IMR-90 (cell line): ENCODE data around the gene DSCAM. TPM values are rescaled to one million over a fixed set of nuclear protein-coding genes. Genes with fewer than 3 reads are reported as not detected.

Experiments
- ATAC-seq: fragments of 200-7000 bp; cut with Tn5 transposase; 2 replicates; pipeline ENCODE4 v1.9.1; 2020; ENCODE audit warnings: low read depth, mild to moderate bottlenecking, moderate library complexity
- BruUV-seq: library from RNA; stranded (reverse); fragments of 400-500 nt; replicated peaks from 2 replicates; lab custom pipeline; 2021; lab: Mats Ljungman, UMichigan
- CTCF ChIA-PET: fragments of 300-600 bp; formaldehyde crosslinking; extraction: SDS; loops from one replicate; lab custom pipeline; 2021; ENCODE audit warnings: antibody characterized with exemption; lab: Yijun Ruan, JAX
- POLR2A ChIA-PET: fragments of 300-600 bp; sonication (Branson Sonifier 250); formaldehyde crosslinking; loops from one replicate; lab custom pipeline; 2022; ENCODE audit warnings: antibody characterized with exemption; ENCODE audit not compliant: unreplicated experiment; lab: Charles Lee
- DNase-seq: peaks from one replicate; pipeline ENCODE4 v3.0.0; 2013
- H2AFZ ChIP-seq: replicated peaks from 2 replicates; pipeline ENCODE3; 2013; ENCODE audit warnings: low read length, mild to moderate bottlenecking; ENCODE audit not compliant: poor library complexity
- H2AK5ac ChIP-seq: 2 replicates; pipeline ENCODE4 v1.6.1; 2013; ENCODE audit warnings: low read depth, low read length, inconsistent platforms
- H2AK9ac ChIP-seq: replicated peaks from 2 replicates; pipeline ENCODE3; 2013; ENCODE audit warnings: mild to moderate bottlenecking, low read depth, low read length, moderate library complexity; ENCODE audit not compliant: poor library complexity
- H2BK120ac ChIP-seq: 2 replicates; pipeline ENCODE4 v1.6.1; 2013; ENCODE audit warnings: low read depth, low read length, inconsistent platforms
- H2BK15ac ChIP-seq: 3 replicates; pipeline ENCODE4 v1.6.1; 2013; ENCODE audit warnings: low read depth, low read length, inconsistent platforms
- H2BK20ac ChIP-seq: 2 replicates; pipeline ENCODE4 v1.6.1; 2013; ENCODE audit warnings: low read depth, mild to moderate bottlenecking, inconsistent platforms, low read length, moderate library complexity
- H2BK5ac ChIP-seq: 2 replicates; pipeline ENCODE4 v1.6.1; 2013; ENCODE audit warnings: mild to moderate bottlenecking, low read depth, low read length, inconsistent platforms; ENCODE audit not compliant: poor library complexity, severe bottlenecking
- H3K14ac ChIP-seq: replicated peaks from 2 replicates; pipeline ENCODE4 v1.6.1; 2013; ENCODE audit warnings: low read depth, low read length, inconsistent platforms
- H3K18ac ChIP-seq: 2 replicates; pipeline ENCODE4 v1.6.1; 2013; ENCODE audit warnings: low read depth, low read length, control low read depth
- H3K23ac ChIP-seq: 2 replicates; pipeline ENCODE4 v1.6.1; 2013; ENCODE audit warnings: low read depth, low read length, inconsistent platforms
- H3K27ac ChIP-seq: 2 replicates; pipeline ENCODE4 v1.5.1; 2013; ENCODE audit warnings: mild to moderate bottlenecking, control low read depth, low read length; ENCODE audit not compliant: insufficient read depth
- H3K27me3 ChIP-seq: 2 replicates; pipeline ENCODE4 v1.6.1; 2013; ENCODE audit warnings: low read length; ENCODE audit not compliant: control insufficient read depth, insufficient read depth
- H3K36me3 ChIP-seq: 2 replicates; pipeline ENCODE4 v1.6.1; 2013; ENCODE audit warnings: low read length, mixed read lengths; ENCODE audit not compliant: control insufficient read depth, insufficient read depth
- H3K4ac ChIP-seq: 2 replicates; pipeline ENCODE4 v1.6.1; 2013; ENCODE audit warnings: low read depth, low read length, inconsistent platforms
- H3K4me1 ChIP-seq: 2 replicates; pipeline ENCODE4 v1.6.1; 2013; ENCODE audit warnings: low read length, mixed read lengths; ENCODE audit not compliant: control insufficient read depth, insufficient read depth
- H3K4me2 ChIP-seq: 2 replicates; pipeline ENCODE4 v1.6.1; 2013; ENCODE audit warnings: low read depth, mild to moderate bottlenecking, control low read depth, low read length, moderate library complexity
- H3K4me3 ChIP-seq: 2 replicates; pipeline ENCODE4 v1.5.1; 2013; ENCODE audit warnings: low read depth, mild to moderate bottlenecking, control low read depth, low read length, moderate library complexity; ENCODE audit not compliant: insufficient read depth
- H3K56ac ChIP-seq: 2 replicates; pipeline ENCODE4 v1.6.1; 2013; ENCODE audit warnings: low read length, inconsistent platforms; ENCODE audit not compliant: insufficient read depth; ENCODE audit errors: extremely low read depth
- H3K79me1 ChIP-seq, 2 experiments: 2 replicates each; pipeline ENCODE4 v1.6.1; 2013; ENCODE audit warnings: low read length in 2 of 2, inconsistent platforms in 1 of 2, low read depth in 1 of 2
- H3K9ac ChIP-seq: 2 replicates; pipeline ENCODE4 v1.6.1; 2013; ENCODE audit warnings: low read depth, low read length, control low read depth
- H3K9me1 ChIP-seq: 2 replicates; pipeline ENCODE4 v1.6.1; 2013; ENCODE audit warnings: low read length, inconsistent platforms; ENCODE audit not compliant: insufficient read depth
- H3K9me3 ChIP-seq: 2 replicates; pipeline ENCODE4 v1.6.1; 2013; ENCODE audit warnings: low read length; ENCODE audit not compliant: control insufficient read depth, insufficient read depth
- H4K20me1 ChIP-seq: 2 replicates; pipeline ENCODE4 v1.6.1; 2013; ENCODE audit warnings: low read length, inconsistent platforms; ENCODE audit not compliant: insufficient read depth
- H4K5ac ChIP-seq: 2 replicates; pipeline ENCODE4 v1.6.1; 2013; ENCODE audit warnings: mild to moderate bottlenecking, low read depth, low read length, control low read depth
- H4K8ac ChIP-seq, 2 experiments: 2 replicates each; pipeline ENCODE4 v1.6.1; 2013; ENCODE audit warnings: low read depth in 2 of 2, low read length in 2 of 2, control low read depth in 1 of 2, inconsistent platforms in 1 of 2
- H4K91ac ChIP-seq: 2 replicates; pipeline ENCODE4 v1.6.1; 2013; ENCODE audit warnings: low read depth, low read length, inconsistent platforms; ENCODE audit not compliant: insufficient read depth
- CEBPB ChIP-seq: IDR thresholded peaks from 2 replicates; pipeline ENCODE4 v1.6.1; 2012; ENCODE audit warnings: low read depth, low read length, improper control_type of control experiment
- CHD1 ChIP-seq: IDR thresholded peaks from 2 replicates; pipeline ENCODE4 v1.6.1; 2012; ENCODE audit warnings: low read depth, low read length, improper control_type of control experiment
- CTCF ChIP-seq: conservative IDR thresholded peaks from 2 replicates; pipeline ENCODE4 v1.5.1; 2012; ENCODE audit warnings: mild to moderate bottlenecking, low read depth, low read length, improper control_type of control experiment
- ELK1 ChIP-seq: fragments of 150-350 bp; IDR thresholded peaks from 2 replicates; pipeline ENCODE4 v1.6.1; 2016; ENCODE audit warnings: low read depth, mild to moderate bottlenecking, low read length, moderate library complexity, borderline replicate concordance
- FOS ChIP-seq: fragments of 150-350 bp; IDR thresholded peaks from 2 replicates; pipeline ENCODE4 v1.6.1; 2016; ENCODE audit warnings: low read depth, low read length
- MAFK ChIP-seq: IDR thresholded peaks from 2 replicates; pipeline ENCODE4 v1.6.1; 2012; ENCODE audit warnings: low read depth, low read length, improper control_type of control experiment
- POLR2A ChIP-seq: IDR thresholded peaks from 2 replicates; pipeline ENCODE4 v1.6.1; 2012; ENCODE audit warnings: mild to moderate bottlenecking, low read depth, low read length
- RCOR1 ChIP-seq: IDR thresholded peaks from 2 replicates; pipeline ENCODE4 v1.6.1; 2012; ENCODE audit warnings: mild to moderate bottlenecking, low read length, improper control_type of control experiment; ENCODE audit not compliant: insufficient replicate concordance
- RFX5 ChIP-seq: IDR thresholded peaks from 2 replicates; pipeline ENCODE4 v1.8.0; 2012; ENCODE audit warnings: low read depth, mild to moderate bottlenecking, low read length, moderate library complexity
- USF2 ChIP-seq: fragments of 150-350 bp; IDR thresholded peaks from 2 replicates; pipeline ENCODE4 v1.6.1; 2017; ENCODE audit warnings: mild to moderate bottlenecking, antibody characterized with exemption, low read length, low read depth
- WGBS, 2 experiments: methylation state at CpG; one replicate each; pipeline versions ENCODE4 v1.1.5 to v1.1.7; 2013; ENCODE audit warnings: missing lambda C conversion rate in 2 of 2; ENCODE audit not compliant: insufficient read length in 1 of 2; ENCODE audit errors: extremely low coverage in 2 of 2; 5-methylcytosine and 5-hydroxymethylcytosine counted together
- dilution Hi-C: fragments of 300-500 bp; cut with HindIII; formaldehyde crosslinking; loops from one replicate; pipeline ENCODE4 v1.14.3; 2018; ENCODE audit warnings: low sequenced_read_pairs; ENCODE audit not compliant: unreplicated experiment
- in situ Hi-C: fragments of 300-500 bp; cut with MboI; formaldehyde crosslinking; loops from 3 replicates; pipeline ENCODE4 v1.14.3; 2019; ENCODE audit warnings: low sequenced_read_pairs, inconsistent platforms, mixed read lengths
- intact Hi-C: fragments of 100-400 bp; cut with micrococcal nuclease; formaldehyde crosslinking; loops from 2 replicates; pipeline ENCODE4 v1.10.0; 2022
- polyA plus RNA-seq, 3 experiments: library from polyadenylated mRNA; depleted of rRNA; stranded (reverse); fragments of >200 nt; gene quantifications; 2 replicates each; pipeline ENCODE4 v1.2.3, GENCODE V29; 2012; ENCODE audit warnings: low replicate concordance in 1 of 3
- total RNA-seq: library from RNA; depleted of rRNA; stranded (reverse); fragments of >200 nt; gene quantifications from 2 replicates; pipeline ENCODE4 v1.2.3, GENCODE V29; 2012

Gene DSCAM
- total and polyA plus RNA-seq, 2 of the 4 experiments (the other 2 are of a cell fraction), result under 0.01 to 0.02 TPM

GRCh38 chr21:40696246-40696645 lies 150.7 kb downstream of the DSCAM start:
- no CpG with 5 or more reads among the region's 6 CpGs for WGBS, 2 experiments
- H3K79me1 ChIP-seq, result no peaks in the 10 kb centered on the region
- no peak overlapping the region for H2AFZ ChIP-seq
- no peak overlapping the region for H2BK15ac ChIP-seq
- H3K9me3 ChIP-seq, result peaks cover 15% of the 10 kb centered on the region
- H4K20me1 ChIP-seq, result no peaks in the 10 kb centered on the region
- H3K4ac ChIP-seq, result no peak overlapping the region
- ChIA-PET CTCF (no interaction called here), POLR2A (no interaction called here)
- no TSS peak for BruUV-seq
- no peaks in the 10 kb centered on the region for H3K36me3 ChIP-seq
- H3K23ac ChIP-seq, result no peak overlapping the region
- no peak overlapping the region for H3K14ac ChIP-seq
- no peak overlapping the region for H3K4me2 ChIP-seq
- H4K8ac ChIP-seq, result no peak overlapping the region
- H4K91ac ChIP-seq, result no peak overlapping the region
- no peak overlapping the region for H2BK20ac ChIP-seq
- H3K56ac ChIP-seq, result no peak overlapping the region
- ATAC-seq, result no peak
- H3K18ac ChIP-seq, result no peak overlapping the region
- H2AK5ac ChIP-seq, result no peak overlapping the region
- no peaks in the 10 kb centered on the region for H3K27me3 ChIP-seq
- H3K4me1 ChIP-seq, result no peaks in the 10 kb centered on the region
- intact Hi-C loops (no loop called here), in situ Hi-C loops (no loop called here), dilution Hi-C loops (no loop called here)
- H3K9me1 ChIP-seq, result no peaks in the 10 kb centered on the region
- no peak overlapping the region for H2BK120ac ChIP-seq
- no peak overlapping the region for H3K27ac ChIP-seq
- H3K4me3 ChIP-seq, result no peak overlapping the region
- TF ChIP-seq ELK1 (no peak), FOS (no peak), POLR2A (no peak), CTCF (no peak), CHD1 (no peak), RCOR1 (no peak), MAFK (no peak), USF2 (no peak), CEBPB (no peak), RFX5 (no peak)
- no peak overlapping the region for H2AK9ac ChIP-seq
- H4K5ac ChIP-seq, result no peak overlapping the region
- H3K9ac ChIP-seq, result no peak overlapping the region
- H2BK5ac ChIP-seq, result no peak overlapping the region
- no peak for DNase-seq
